Liver (tissue), 9 donors: ENCODE results near the gene S100A4. TPM values are rescaled to one million over a fixed set of nuclear protein-coding genes. Genes with fewer than 3 reads are reported as not detected.

Experiments used
- DNase-seq: peaks from one replicate; pipeline ENCODE4 v3.0.0-alpha.2; 2017; ENCODE audit warnings: low spot score
- H3K27ac ChIP-seq, 2 donors: one replicate each; pipeline ENCODE4 v1.7.0; 2013; ENCODE audit warnings: inconsistent platforms in 2 of 2, low read length in 2 of 2, control low read depth in 1 of 2, low read depth in 1 of 2, mild to moderate bottlenecking in 1 of 2
- H3K27me3 ChIP-seq, 4 donors: one replicate each; pipeline versions ENCODE4 v1.6.1 to v1.7.0; 2013; ENCODE audit warnings: low read length in 3 of 4, inconsistent platforms in 1 of 4, mild to moderate bottlenecking in 1 of 4, moderate library complexity in 1 of 4; ENCODE audit not compliant: control insufficient read depth in 4 of 4, insufficient read depth in 4 of 4
- H3K36me3 ChIP-seq, 4 donors: one replicate each; pipeline versions ENCODE4 v1.6.1 to v1.7.0; 2013; ENCODE audit warnings: low read length in 3 of 4, mild to moderate bottlenecking in 3 of 4, low read depth in 1 of 4, moderate library complexity in 1 of 4; ENCODE audit not compliant: control insufficient read depth in 4 of 4, insufficient read depth in 3 of 4
- H3K4me1 ChIP-seq, 4 donors: one replicate each; pipeline versions ENCODE4 v1.6.1 to v1.7.0; 2013; ENCODE audit warnings: low read length in 3 of 4, mild to moderate bottlenecking in 3 of 4, moderate library complexity in 1 of 4; ENCODE audit not compliant: control insufficient read depth in 4 of 4, insufficient read depth in 4 of 4
- H3K4me3 ChIP-seq, 3 donors: one replicate each; pipeline versions ENCODE4 v1.6.1 to v1.7.0; 2013; ENCODE audit warnings: low read length in 3 of 3, control low read depth in 1 of 3, low read depth in 1 of 3, mild to moderate bottlenecking in 1 of 3
- H3K9ac ChIP-seq, 2 donors: one replicate each; pipeline ENCODE4 v1.7.0; 2013; ENCODE audit warnings: low read length in 2 of 2, mild to moderate bottlenecking in 2 of 2, moderate library complexity in 2 of 2, control low read depth in 1 of 2, low read depth in 1 of 2
- H3K9me3 ChIP-seq, 4 donors: one replicate each; pipeline versions ENCODE4 v1.6.1 to v1.7.0; 2013; ENCODE audit warnings: low read length in 3 of 4; ENCODE audit not compliant: control insufficient read depth in 4 of 4
- EGR1 ChIP-seq, 2 donors: IDR thresholded peaks; 2 replicates each; pipeline ENCODE4 v1.6.1; 2016 to 2018; ENCODE audit warnings: antibody characterized with exemption in 2 of 2, low read depth in 2 of 2
- FOXA1 ChIP-seq: IDR thresholded peaks from 2 replicates; pipeline ENCODE4 v1.6.1; 2016; ENCODE audit warnings: antibody characterized with exemption
- FOXA2 ChIP-seq: IDR thresholded peaks from 2 replicates; pipeline ENCODE4 v1.6.1; 2016; ENCODE audit warnings: antibody characterized with exemption
- GABPA ChIP-seq, 2 donors: IDR thresholded peaks in 1 of 2; conservative IDR thresholded peaks in 1 of 2; 2 replicates each; pipeline ENCODE4 v1.6.1; 2016; ENCODE audit warnings: antibody characterized with exemption in 2 of 2, mild to moderate bottlenecking in 1 of 2, moderate library complexity in 1 of 2
- HNF4A ChIP-seq, 2 donors: conservative IDR thresholded peaks; 2 replicates each; pipeline ENCODE4 v1.6.1; 2016; ENCODE audit warnings: antibody characterized with exemption in 2 of 2, mild to moderate bottlenecking in 2 of 2
- HNF4G ChIP-seq: IDR thresholded peaks from 2 replicates; pipeline ENCODE4 v1.6.1; 2016; ENCODE audit warnings: antibody characterized with exemption
- JUND ChIP-seq, 2 donors: IDR thresholded peaks; 2 replicates each; pipeline ENCODE4 v1.6.1; 2016; ENCODE audit warnings: antibody characterized with exemption in 2 of 2
- MAX ChIP-seq: IDR thresholded peaks from 2 replicates; pipeline ENCODE4 v1.6.1; 2016; ENCODE audit warnings: antibody characterized with exemption
- RAD21 ChIP-seq, 2 donors: IDR thresholded peaks; 2 replicates each; pipeline ENCODE4 v1.6.1; 2016; ENCODE audit warnings: antibody characterized with exemption in 2 of 2, mild to moderate bottlenecking in 2 of 2
- RXRA ChIP-seq, 2 donors: IDR thresholded peaks; 2 replicates each; pipeline ENCODE4 v1.6.1; 2017 to 2018; ENCODE audit warnings: antibody characterized with exemption in 2 of 2, mild to moderate bottlenecking in 1 of 2
- SP1 ChIP-seq: IDR thresholded peaks from 2 replicates; pipeline ENCODE4 v1.6.1; 2018; ENCODE audit warnings: antibody characterized with exemption, mild to moderate bottlenecking
- TAF1 ChIP-seq: conservative IDR thresholded peaks from 2 replicates; pipeline ENCODE4 v1.6.1; 2016; ENCODE audit warnings: antibody characterized with exemption, mild to moderate bottlenecking
- YY1 ChIP-seq: IDR thresholded peaks from 2 replicates; pipeline ENCODE4 v1.6.1; 2016; ENCODE audit warnings: antibody characterized with exemption, mild to moderate bottlenecking
- ZBTB33 ChIP-seq: IDR thresholded peaks from 2 replicates; pipeline ENCODE4 v1.6.1; 2016; ENCODE audit warnings: antibody characterized with exemption
- WGBS: extraction: QIAGEN DNeasy Blood & Tissue Kit; methylation state at CpG from one replicate; pipeline ENCODE4 v1.1.7; 2013; 5-methylcytosine and 5-hydroxymethylcytosine counted together
- polyA plus RNA-seq, 2 donors: library from polyadenylated mRNA; stranded (reverse) in 1 of 2; unstranded in 1 of 2; fragments of 200-250 nt in 1 of 2; fragments of >200 nt in 1 of 2; fragmentation: Nextera tagmentation in 1 of 2; extraction: Ambion mirVana in 1 of 2; gene quantifications; one replicate each; pipeline versions ENCODE4 v1.2.1 to v1.2.3, GENCODE V29; 2013 to 2015
- total RNA-seq, 2 donors: library from RNA; depleted of rRNA; stranded (reverse); fragments of >200 nt; gene quantifications; one replicate each; pipeline ENCODE4 v1.2.3, GENCODE V29; 2014
- TF ChIP-seq, protein P1 (sequence below): fragments of 150-350 bp; IDR thresholded peaks from 2 replicates; pipeline ENCODE4 v1.5.1; 2017; ENCODE audit warnings: improper control_type of control experiment, low read depth, low read length; ENCODE audit not compliant: missing input control
- TF ChIP-seq, protein P2 (sequence below): IDR thresholded peaks from 2 replicates; pipeline ENCODE4 v1.6.1; 2016; ENCODE audit warnings: antibody characterized with exemption
- TF ChIP-seq, protein P3 (sequence below): IDR thresholded peaks from 2 replicates; pipeline ENCODE4 v1.6.1; 2016; ENCODE audit warnings: antibody characterized with exemption, mild to moderate bottlenecking
- donor health status: healthy.
- donor health status: healthy.
- donor health status: healthy.
- donor health status: healthy.
- donor health status: healthy.

The S100A4 gene
- total and polyA plus RNA-seq, 4 donors = 4.8 to 69.8 (median 16.7) TPM

GRCh38 chr1:153578936-153579335 is 33.3 kb upstream of the S100A4 start:
- no peak for TF ChIP-seq HNF4G
- TF ChIP-seq, protein P1, sequence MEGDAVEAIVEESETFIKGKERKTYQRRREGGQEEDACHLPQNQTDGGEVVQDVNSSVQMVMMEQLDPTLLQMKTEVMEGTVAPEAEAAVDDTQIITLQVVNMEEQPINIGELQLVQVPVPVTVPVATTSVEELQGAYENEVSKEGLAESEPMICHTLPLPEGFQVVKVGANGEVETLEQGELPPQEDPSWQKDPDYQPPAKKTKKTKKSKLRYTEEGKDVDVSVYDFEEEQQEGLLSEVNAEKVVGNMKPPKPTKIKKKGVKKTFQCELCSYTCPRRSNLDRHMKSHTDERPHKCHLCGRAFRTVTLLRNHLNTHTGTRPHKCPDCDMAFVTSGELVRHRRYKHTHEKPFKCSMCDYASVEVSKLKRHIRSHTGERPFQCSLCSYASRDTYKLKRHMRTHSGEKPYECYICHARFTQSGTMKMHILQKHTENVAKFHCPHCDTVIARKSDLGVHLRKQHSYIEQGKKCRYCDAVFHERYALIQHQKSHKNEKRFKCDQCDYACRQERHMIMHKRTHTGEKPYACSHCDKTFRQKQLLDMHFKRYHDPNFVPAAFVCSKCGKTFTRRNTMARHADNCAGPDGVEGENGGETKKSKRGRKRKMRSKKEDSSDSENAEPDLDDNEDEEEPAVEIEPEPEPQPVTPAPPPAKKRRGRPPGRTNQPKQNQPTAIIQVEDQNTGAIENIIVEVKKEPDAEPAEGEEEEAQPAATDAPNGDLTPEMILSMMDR = no peak
- no peak for TF ChIP-seq JUND (IDR thresholded peaks at IDR 0.05)
- TF ChIP-seq RAD21 (IDR thresholded peaks at IDR 0.05) = no peak
- no peak for TF ChIP-seq ZBTB33
- no peak for TF ChIP-seq RXRA (IDR thresholded peaks at IDR 0.05)
- TF ChIP-seq SP1 = no peak
- TF ChIP-seq FOXA1 = no peak
- TF ChIP-seq FOXA2 = no peak
- no peak for TF ChIP-seq TAF1
- no peak for TF ChIP-seq YY1
- no peak for TF ChIP-seq GABPA (IDR thresholded peaks at IDR 0.05 in 1 of 2, conservative IDR thresholded peaks at IDR 0.05 in 1 of 2)
- TF ChIP-seq MAX = no peak
- TF ChIP-seq EGR1 (IDR thresholded peaks at IDR 0.05; ENCODE audit: low read depth in 2 of 2) = no peak
- TF ChIP-seq HNF4A (conservative IDR thresholded peaks at IDR 0.05) = no peak
- TF ChIP-seq, protein P2, sequence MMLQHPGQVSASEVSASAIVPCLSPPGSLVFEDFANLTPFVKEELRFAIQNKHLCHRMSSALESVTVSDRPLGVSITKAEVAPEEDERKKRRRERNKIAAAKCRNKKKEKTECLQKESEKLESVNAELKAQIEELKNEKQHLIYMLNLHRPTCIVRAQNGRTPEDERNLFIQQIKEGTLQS = no peak
- H3K36me3 ChIP-seq = no peaks in the 10 kb centered on the region
- WGBS = 71% methylated on average over 3 of the region's 3 CpGs
- H3K27me3 ChIP-seq = no peaks in the 10 kb centered on the region
- no peak for DNase-seq
- no peak overlapping the region for H3K27ac ChIP-seq
- no peak overlapping the region for H3K9ac ChIP-seq
- H3K4me1 ChIP-seq = no peaks in the 10 kb centered on the region
- H3K9me3 ChIP-seq = no peaks in the 10 kb centered on the region
- no peak overlapping the region for H3K4me3 ChIP-seq

DNA sequence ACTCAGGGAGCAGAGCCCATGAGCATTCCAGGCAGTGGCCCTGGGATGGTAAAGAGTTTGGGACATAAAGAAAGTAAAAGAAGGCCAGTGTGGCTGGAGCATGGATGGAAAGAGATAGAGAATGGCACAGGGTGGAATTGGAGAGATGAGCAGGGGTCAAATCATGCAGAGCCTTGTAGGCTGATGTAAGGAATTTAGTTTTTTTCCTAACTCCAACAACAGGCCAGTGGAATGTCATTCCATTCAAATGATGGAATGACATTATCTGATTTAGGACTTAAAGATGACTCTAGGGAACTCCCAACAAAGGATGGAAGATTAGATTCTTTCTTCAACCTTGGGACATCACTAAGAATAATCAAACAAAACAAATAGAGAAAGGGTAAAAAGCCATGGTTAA is 32.9 kb upstream of the S100A4 start:
- TF ChIP-seq FOXA1 (no peak), GABPA (IDR thresholded peaks at IDR 0.05 in 1 of 2, conservative IDR thresholded peaks at IDR 0.05 in 1 of 2) (no peak), HNF4G (no peak)
- TF ChIP-seq, protein P1 = no peak
- TF ChIP-seq, protein P2 = no peak
- TF ChIP-seq, protein P3, sequence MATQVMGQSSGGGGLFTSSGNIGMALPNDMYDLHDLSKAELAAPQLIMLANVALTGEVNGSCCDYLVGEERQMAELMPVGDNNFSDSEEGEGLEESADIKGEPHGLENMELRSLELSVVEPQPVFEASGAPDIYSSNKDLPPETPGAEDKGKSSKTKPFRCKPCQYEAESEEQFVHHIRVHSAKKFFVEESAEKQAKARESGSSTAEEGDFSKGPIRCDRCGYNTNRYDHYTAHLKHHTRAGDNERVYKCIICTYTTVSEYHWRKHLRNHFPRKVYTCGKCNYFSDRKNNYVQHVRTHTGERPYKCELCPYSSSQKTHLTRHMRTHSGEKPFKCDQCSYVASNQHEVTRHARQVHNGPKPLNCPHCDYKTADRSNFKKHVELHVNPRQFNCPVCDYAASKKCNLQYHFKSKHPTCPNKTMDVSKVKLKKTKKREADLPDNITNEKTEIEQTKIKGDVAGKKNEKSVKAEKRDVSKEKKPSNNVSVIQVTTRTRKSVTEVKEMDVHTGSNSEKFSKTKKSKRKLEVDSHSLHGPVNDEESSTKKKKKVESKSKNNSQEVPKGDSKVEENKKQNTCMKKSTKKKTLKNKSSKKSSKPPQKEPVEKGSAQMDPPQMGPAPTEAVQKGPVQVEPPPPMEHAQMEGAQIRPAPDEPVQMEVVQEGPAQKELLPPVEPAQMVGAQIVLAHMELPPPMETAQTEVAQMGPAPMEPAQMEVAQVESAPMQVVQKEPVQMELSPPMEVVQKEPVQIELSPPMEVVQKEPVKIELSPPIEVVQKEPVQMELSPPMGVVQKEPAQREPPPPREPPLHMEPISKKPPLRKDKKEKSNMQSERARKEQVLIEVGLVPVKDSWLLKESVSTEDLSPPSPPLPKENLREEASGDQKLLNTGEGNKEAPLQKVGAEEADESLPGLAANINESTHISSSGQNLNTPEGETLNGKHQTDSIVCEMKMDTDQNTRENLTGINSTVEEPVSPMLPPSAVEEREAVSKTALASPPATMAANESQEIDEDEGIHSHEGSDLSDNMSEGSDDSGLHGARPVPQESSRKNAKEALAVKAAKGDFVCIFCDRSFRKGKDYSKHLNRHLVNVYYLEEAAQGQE = no peak
- Histone ChIP-seq H3K36me3 (no peaks in the 10 kb centered on the region), H3K9ac (no peak overlapping the region), H3K4me3 (no peak overlapping the region), H3K27me3 (no peaks in the 10 kb centered on the region), H3K4me1 (no peaks in the 10 kb centered on the region), H3K27ac (no peak overlapping the region), H3K9me3 (no peaks in the 10 kb centered on the region)
- DNase-seq = no peak
